ENCODE results near the gene CDYL2.
"Not testable (repeated sequence)": the region's sequence is repeated elsewhere in the genome, so short reads cannot be mapped to it uniquely, and the experiment has no call there.

The CDYL2 gene

GRCh38 chr16:80666378-80667250 is 137.8 kb downstream of the CDYL2 start:
- DNase-seq = no peak

- DNase-seq = no peak
These were observed 139.0 kb downstream of the CDYL2 start for GRCh38 chr16:80665356-80665755.

- no peak for DNase-seq
These were observed 139.6 kb downstream of the CDYL2 start for GRCh38 chr16:80664786-80665185.

- DNase-seq = no peak
These were observed 140.2 kb downstream of the CDYL2 start for GRCh38 chr16:80664226-80664625.

- no peak for DNase-seq
These were observed 141.3 kb downstream of the CDYL2 start for GRCh38 chr16:80663078-80663477.

- no peak for DNase-seq
These were observed 144.5 kb downstream of the CDYL2 start for GRCh38 chr16:80659865-80660264.

GRCh38 chr16:80656711-80657150 is 147.7 kb downstream of the CDYL2 start:
- no peak for DNase-seq

GRCh38 chr16:80656161-80656560 is 148.2 kb downstream of the CDYL2 start:
- DNase-seq = no peak

GRCh38 chr16:80655751-80656150 is 148.6 kb downstream of the CDYL2 start:
- DNase-seq = no peak

- DNase-seq = no peak
These were observed 150.1 kb downstream of the CDYL2 start for GRCh38 chr16:80654094-80654862.

- DNase-seq = no peak
These were observed 152.0 kb downstream of the CDYL2 start for GRCh38 chr16:80652441-80652840.

- DNase-seq = not testable (repeated sequence)
These were observed 154.1 kb downstream of the CDYL2 start for GRCh38 chr16:80650281-80650680.

- DNase-seq = no peak
These were observed 164.1 kb downstream of the CDYL2 start for GRCh38 chr16:80640316-80640715.

GRCh38 chr16:80639636-80640035 is 164.8 kb downstream of the CDYL2 start:
- no peak for DNase-seq

- DNase-seq = no peak
These were observed 166.8 kb downstream of the CDYL2 start for GRCh38 chr16:80637621-80638020.

- DNase-seq = no peak
These were observed 172.8 kb downstream of the CDYL2 start for GRCh38 chr16:80631581-80631980.

GRCh38 chr16:80628254-80628653 is 176.1 kb downstream of the CDYL2 start:
- DNase-seq = no peak

- no peak for DNase-seq
These were observed 177.3 kb downstream of the CDYL2 start for GRCh38 chr16:80627108-80627507.

GRCh38 chr16:80623376-80623775 is 181.0 kb downstream of the CDYL2 start:
- DNase-seq = no peak

GRCh38 chr16:80622007-80622406 is 182.4 kb downstream of the CDYL2 start:
- no peak for DNase-seq

- DNase-seq = no peak
These were observed 183.4 kb downstream of the CDYL2 start for GRCh38 chr16:80620736-80621605.

GRCh38 chr16:80619824-80620223 is 184.6 kb downstream of the CDYL2 start:
- peak in 1 of 2 experiments; percentile 13 for DNase-seq

Measured in SW 1271 (cell line).